HG02943 (cell line): Measurements from ENCODE around the gene ARID5B.

Experiments used
- ATAC-seq: cut with Tn5 transposase; IDR thresholded peaks from one replicate; pipeline ENCODE4 v1.9.1; 2021; ENCODE audit warnings: mild to moderate bottlenecking, low read depth, moderate library complexity; ENCODE audit not compliant: unreplicated experiment

The ARID5B gene

DNA sequence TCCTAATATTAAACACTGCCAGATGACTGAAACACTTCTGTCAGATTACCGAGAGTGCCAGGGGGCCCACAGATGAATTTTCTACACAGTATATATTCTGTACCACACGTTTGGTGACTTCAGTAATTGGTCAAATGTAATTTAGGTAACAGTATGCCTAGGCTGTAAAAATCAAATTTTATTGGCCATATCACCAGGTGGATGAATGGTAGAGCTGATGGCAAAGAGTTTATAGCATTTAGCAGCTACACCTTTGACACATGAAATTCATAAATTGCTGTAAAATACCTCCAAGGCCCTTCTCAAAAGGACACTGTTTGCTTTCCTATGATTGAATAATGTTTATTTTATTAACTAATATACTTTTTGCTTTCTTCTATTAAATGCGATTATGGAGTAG is 101.3 kb downstream of the ARID5B start:
- no peak for ATAC-seq

GRCh38 chr10:62004042-62004441 is 102.5 kb downstream of the ARID5B start:
- ATAC-seq: no peak

GRCh38 chr10:62005281-62005680 is 103.8 kb downstream of the ARID5B start:
- no peak for ATAC-seq

- no peak for ATAC-seq
Measured at GRCh38 chr10:62005687-62006086, 104.2 kb downstream of the ARID5B start.

DNA sequence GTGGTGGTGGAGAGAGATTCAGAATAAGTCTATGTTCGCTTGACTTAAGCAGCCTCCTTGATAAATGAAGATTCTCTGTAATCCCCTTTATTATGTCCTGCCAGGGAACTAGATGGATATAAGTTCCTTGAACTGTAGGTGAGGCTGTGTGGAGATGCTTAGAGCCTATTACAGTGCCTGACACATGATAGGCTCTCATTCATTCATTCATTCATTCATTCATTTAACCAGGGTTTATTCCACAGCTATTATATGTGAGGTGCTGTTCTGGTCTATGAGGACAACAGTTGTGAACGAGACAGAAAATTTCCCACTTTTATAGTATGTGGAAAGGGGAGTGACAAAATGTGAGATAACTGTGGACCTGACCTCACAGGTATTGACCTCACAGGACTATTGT is 105.6 kb downstream of the ARID5B start:
- ATAC-seq: no peak

DNA sequence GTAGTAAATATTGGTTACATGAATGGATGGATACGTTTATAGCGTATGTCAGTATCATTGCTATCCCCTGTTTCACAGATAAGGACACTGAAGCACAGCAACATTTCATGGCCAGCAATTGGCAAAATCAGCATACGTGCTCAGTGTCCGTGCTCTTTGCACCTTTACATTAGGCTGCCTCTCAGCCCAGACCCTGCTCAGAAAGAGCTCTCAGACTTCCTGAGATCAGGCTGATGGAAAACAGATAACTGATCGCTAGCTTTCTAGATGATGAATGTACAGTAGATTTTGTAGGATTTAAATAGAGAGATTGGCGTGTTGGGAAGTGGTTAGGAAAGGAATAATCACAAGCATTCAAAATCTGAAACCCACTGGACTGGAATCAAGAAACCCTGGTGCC is 106.7 kb downstream of the ARID5B start:
- no peak for ATAC-seq

DNA sequence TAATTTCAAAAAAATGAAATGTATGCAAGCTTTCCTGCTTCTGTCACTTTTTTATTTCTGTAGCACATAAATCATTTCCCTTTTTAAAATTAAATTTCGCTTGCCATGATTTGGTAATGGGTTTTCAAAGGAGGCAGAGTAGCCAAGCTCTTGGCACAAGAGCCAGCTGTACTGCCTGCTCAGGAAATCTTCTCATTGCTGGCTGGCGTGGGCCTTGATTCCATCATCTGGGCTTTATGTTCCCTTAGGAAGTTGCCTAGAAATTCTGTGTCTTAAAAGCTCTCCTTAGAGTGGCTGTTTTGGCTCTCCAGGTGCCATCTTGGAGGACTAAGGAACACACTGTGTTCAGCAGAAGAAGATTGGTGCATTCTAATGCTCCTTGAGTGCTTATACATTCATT is 107.4 kb downstream of the ARID5B start:
- no peak for ATAC-seq

DNA sequence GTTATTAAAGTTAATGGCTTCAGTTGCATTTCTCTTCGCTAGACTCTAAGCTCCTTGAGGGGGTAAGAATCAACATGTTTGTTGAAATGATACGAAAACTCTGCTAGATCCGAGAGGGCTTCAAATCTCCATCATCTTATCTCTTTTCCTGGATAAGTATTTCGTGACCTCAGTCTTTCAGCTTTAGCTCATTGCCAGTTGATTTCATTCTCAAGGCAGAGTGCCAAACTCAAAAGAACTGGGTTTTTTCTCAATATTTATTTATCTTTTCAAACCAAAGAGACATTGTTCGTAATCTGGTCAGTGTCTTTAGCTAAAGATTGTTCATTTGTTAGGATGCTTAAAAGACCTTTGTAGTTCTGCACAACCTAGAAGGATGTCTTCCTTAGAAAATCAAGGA is 108.9 kb downstream of the ARID5B start:
- no peak for ATAC-seq

- no peak for ATAC-seq
Measured at GRCh38 chr10:62011558-62011957, 110.1 kb downstream of the ARID5B start.

- no peak for ATAC-seq
Measured at GRCh38 chr10:62012318-62012717, 110.8 kb downstream of the ARID5B start.

- no peak for ATAC-seq
Measured at GRCh38 chr10:62014510-62014909, 113.0 kb downstream of the ARID5B start.

DNA sequence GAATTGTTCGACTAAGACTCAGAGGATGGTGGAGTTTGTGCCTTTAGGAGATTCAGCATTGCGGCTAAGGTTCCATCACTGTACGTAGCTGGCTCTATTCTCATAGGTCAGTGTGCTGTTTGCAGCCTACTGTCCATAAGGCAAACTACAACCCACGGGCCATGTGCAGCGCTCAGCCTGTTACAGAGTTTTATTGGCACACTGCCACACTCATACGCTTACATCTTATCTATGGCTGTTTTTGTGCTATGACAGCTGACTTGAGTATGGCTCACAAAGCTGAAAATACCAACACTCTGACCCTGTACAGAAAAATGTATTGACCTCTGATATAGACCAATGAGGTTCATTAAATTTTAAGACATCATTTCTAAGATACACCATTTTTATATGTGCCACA is 114.5 kb downstream of the ARID5B start:
- ATAC-seq: no peak

- ATAC-seq: no peak
Measured at GRCh38 chr10:62016623-62017490, 115.4 kb downstream of the ARID5B start.

- no peak for ATAC-seq
Measured at GRCh38 chr10:62017491-62017870, 116.0 kb downstream of the ARID5B start.

- no peak for ATAC-seq
Measured at GRCh38 chr10:62018131-62018911, 116.8 kb downstream of the ARID5B start.

DNA sequence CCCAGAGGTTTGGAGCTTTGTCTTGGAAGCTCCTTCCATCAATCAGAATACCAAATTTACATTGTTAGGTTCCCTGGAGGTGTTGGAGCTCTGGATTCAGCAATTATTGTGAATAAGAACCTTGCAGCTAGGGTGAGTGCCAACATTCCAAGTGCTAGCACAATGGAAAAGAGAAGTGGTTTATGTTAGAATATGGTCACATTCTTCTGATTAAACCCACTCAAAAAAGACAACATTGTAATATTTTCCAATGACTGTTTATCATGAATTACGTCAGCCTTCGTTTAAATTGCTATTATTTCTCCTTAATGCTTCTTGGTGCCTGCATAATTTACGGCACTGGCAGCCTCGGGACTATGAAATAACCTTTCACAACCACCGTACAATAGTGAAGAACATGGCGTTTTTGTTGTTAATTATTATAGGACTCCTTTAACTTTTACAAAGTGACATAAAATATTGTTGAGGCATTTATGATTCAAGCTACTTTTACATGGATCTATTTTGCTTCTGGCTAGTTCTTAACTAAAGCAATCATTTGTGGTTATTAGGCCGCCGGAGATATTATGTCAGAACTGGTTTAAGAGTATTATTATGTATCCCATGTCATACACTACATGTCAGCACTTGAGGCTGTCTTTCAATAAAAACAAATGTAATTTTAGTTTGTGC is 117.7 kb downstream of the ARID5B start:
- no peak for ATAC-seq

GRCh38 chr10:62019685-62020359 is 118.3 kb downstream of the ARID5B start:
- no peak for ATAC-seq

DNA sequence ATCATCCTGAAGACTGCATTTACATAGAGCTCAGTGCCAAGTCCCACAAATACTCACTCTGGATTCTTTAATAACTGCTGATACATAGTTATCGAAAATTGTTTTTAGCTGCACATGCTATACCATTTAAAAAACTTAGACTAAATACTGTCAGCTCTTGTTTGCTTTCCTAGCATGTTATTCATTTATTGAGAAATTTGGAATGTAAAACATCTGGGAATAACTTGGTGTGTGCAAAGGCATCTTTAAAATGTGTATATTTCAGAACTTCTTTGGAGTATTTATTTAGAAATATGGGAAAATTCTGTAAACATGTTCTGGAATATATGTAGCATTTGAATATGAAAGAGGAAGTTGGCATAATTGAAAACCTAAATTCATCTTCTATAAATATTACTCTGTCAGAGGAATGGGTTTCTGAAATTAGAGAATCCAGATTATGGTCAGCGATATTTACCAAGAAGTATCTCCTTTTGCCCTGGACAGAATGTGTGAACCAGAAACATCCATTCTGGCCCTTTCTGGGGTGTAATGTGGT is 119.7 kb downstream of the ARID5B start:
- ATAC-seq: no peak

GRCh38 chr10:62021978-62022802 is 120.7 kb downstream of the ARID5B start:
- ATAC-seq: no peak

- no peak for ATAC-seq
Measured at GRCh38 chr10:62022830-62023229, 121.3 kb downstream of the ARID5B start.
